ENCODE measurements around the gene MATN4. TPM values are rescaled to one million over a fixed set of nuclear protein-coding genes. Genes with fewer than 3 reads are reported as not detected.

The MATN4 gene
- total RNA-seq, 1 experiment from 2014 or later, result 0.33 TPM

- ChIA-PET CTCF (no interaction called here), POLR2A (ENCODE audit: unreplicated experiment) (interaction anchor here (0.5 to 0.7 kb wide), 4 partner anchors 8 to 401 kb away, joined by 3 to 13 read pairs (median 4); no protein-coding TSS in a partner anchor)
- H3K36me3 ChIP-seq (ENCODE audit: low read depth), result peaks cover 31% of the 10 kb centered on the region; the same call in 1 of the 2 replicates
- no peaks in the 10 kb centered on the region for H3K9me3 ChIP-seq (ENCODE audit: insufficient read depth, low read depth)
- peaks cover 93% of the 10 kb centered on the region for H3K79me2 ChIP-seq (ENCODE audit: low read depth)
- H3F3A ChIP-seq (ENCODE audit: insufficient read depth, low read depth), result peaks cover 83% of the 10 kb centered on the region
- DNase-seq, result no peak
- no peaks in the 10 kb centered on the region for H3K27me3 ChIP-seq (ENCODE audit: insufficient read depth, low read depth)
- H3K4me2 ChIP-seq, result peak overlapping the region; percentile 93
- TF ChIP-seq EZH2 (IDR thresholded peaks at IDR 0.05; ENCODE audit: low read depth), result no peak
- TF ChIP-seq CTCF (conservative IDR thresholded peaks at IDR 0.05), result no peak
- intact Hi-C loops (cut with micrococcal nuclease; ENCODE audit: unreplicated experiment), result no loop called here
- H4K20me1 ChIP-seq (ENCODE audit: insufficient read depth), result peaks cover 9% of the 10 kb centered on the region
- H3K27ac ChIP-seq, result peak overlapping the region; percentile 92
- BruUV-seq (replicated peaks), result no TSS peak
- H2AFZ ChIP-seq, result no peak overlapping the region
- no peaks in the 10 kb centered on the region for H3K9me2 ChIP-seq (ENCODE audit: insufficient read depth)
- peak overlapping the region; percentile 76 for H3K4me3 ChIP-seq
- peaks cover 98% of the 10 kb centered on the region for H3K4me1 ChIP-seq (replicated peaks; ENCODE audit: insufficient read depth)
Measured at GRCh38 chr20:45341579-45341938, 33.5 kb upstream of the MATN4 start.

- Histone ChIP-seq H3K27ac (no peak overlapping the region), H3K4me2 (peak overlapping the region; percentile 93), H3K9me3 (ENCODE audit: insufficient read depth, low read depth) (no peaks in the 10 kb centered on the region), H3K4me3 (no peak overlapping the region), H3K4me1 (replicated peaks; ENCODE audit: insufficient read depth) (peaks cover 98% of the 10 kb centered on the region), H3K9me2 (ENCODE audit: insufficient read depth) (no peaks in the 10 kb centered on the region), H3K79me2 (ENCODE audit: low read depth) (peaks cover 92% of the 10 kb centered on the region), H3K36me3 (ENCODE audit: low read depth) (peaks cover 32% of the 10 kb centered on the region; the same call in 1 of the 2 replicates), H2AFZ (no peak overlapping the region), H3K27me3 (ENCODE audit: insufficient read depth, low read depth) (no peaks in the 10 kb centered on the region), H3F3A (ENCODE audit: insufficient read depth, low read depth) (peaks cover 82% of the 10 kb centered on the region), H4K20me1 (ENCODE audit: insufficient read depth) (peaks cover 9% of the 10 kb centered on the region)
- BruUV-seq (replicated peaks), result no TSS peak
- ChIA-PET POLR2A (ENCODE audit: unreplicated experiment) (no interaction called here), CTCF (no interaction called here)
- intact Hi-C loops (cut with micrococcal nuclease; ENCODE audit: unreplicated experiment), result no loop called here
- no peak for TF ChIP-seq CTCF (conservative IDR thresholded peaks at IDR 0.05)
- no peak for TF ChIP-seq EZH2 (IDR thresholded peaks at IDR 0.05; ENCODE audit: low read depth)
- DNase-seq, result peak in 1 of 2 experiments; percentile 50
Measured at GRCh38 chr20:45340951-45341350, 32.9 kb upstream of the MATN4 start.

- POLR2A ChIA-PET (ENCODE audit: unreplicated experiment), result no interaction called here
- Histone ChIP-seq H3K79me2 (ENCODE audit: low read depth) (peaks cover 94% of the 10 kb centered on the region), H3K27me3 (ENCODE audit: insufficient read depth, low read depth) (no peaks in the 10 kb centered on the region), H3K4me2 (peak overlapping the region; percentile 93), H3K36me3 (ENCODE audit: low read depth) (peaks cover 38% of the 10 kb centered on the region), H3K4me1 (replicated peaks; ENCODE audit: insufficient read depth) (peaks cover 96% of the 10 kb centered on the region), H4K20me1 (ENCODE audit: insufficient read depth) (peaks cover 11% of the 10 kb centered on the region), H3K9me2 (ENCODE audit: insufficient read depth) (no peaks in the 10 kb centered on the region), H3F3A (ENCODE audit: insufficient read depth, low read depth) (peaks cover 82% of the 10 kb centered on the region), H3K4me3 (no peak overlapping the region), H3K27ac (no peak overlapping the region), H3K9me3 (ENCODE audit: insufficient read depth, low read depth) (no peaks in the 10 kb centered on the region), H2AFZ (no peak overlapping the region)
- CTCF ChIA-PET, result no interaction called here
- DNase-seq, result peak; percentile 58 to 75
- BruUV-seq (replicated peaks), result no TSS peak
- intact Hi-C loops (cut with micrococcal nuclease; ENCODE audit: unreplicated experiment), result no loop called here
- TF ChIP-seq CTCF (conservative IDR thresholded peaks at IDR 0.05) (no peak), EZH2 (IDR thresholded peaks at IDR 0.05; ENCODE audit: low read depth) (no peak)
Measured at GRCh38 chr20:45340236-45340847, 32.2 kb upstream of the MATN4 start.
